Kidney tubule cell (primary cell): ENCODE data around the gene TELO2.
"Not testable (repeated sequence)": the region's sequence is repeated elsewhere in the genome, so short reads cannot be mapped to it uniquely, and the experiment has no call there.

Experiments used
- DNase-seq: peaks from one replicate; pipeline ENCODE4 v3.0.0-alpha.2; 2018; ENCODE audit warnings: low spot score

The TELO2 gene

DNA sequence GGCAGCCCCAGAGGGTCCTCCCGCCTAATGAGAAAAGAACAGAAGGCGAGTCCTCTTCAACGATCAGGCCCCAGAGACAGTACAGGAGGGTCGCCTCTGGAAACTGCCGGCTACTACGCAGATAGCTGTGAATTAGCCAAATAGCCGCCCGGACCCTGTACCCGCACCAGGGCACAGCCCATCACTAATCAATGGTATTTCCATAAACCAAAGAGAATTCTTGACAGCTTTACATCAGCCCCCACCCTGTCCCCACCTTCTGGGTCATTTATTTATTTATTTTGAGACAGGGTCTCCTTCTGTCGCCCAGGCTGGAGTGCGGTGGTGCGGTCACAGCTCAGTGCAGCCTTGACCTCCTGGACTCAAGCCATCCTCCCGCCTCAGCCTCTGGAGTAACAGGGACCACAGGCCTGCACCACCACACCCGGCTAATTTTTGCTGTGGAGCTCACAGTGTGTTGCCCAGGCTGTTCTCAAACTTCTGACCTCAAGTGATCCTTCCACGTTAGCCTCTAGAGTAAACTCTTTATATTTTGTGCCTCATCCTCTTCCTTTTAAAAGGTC lies 17.5 kb upstream of the TELO2 start:
- DNase-seq = no peak

DNA sequence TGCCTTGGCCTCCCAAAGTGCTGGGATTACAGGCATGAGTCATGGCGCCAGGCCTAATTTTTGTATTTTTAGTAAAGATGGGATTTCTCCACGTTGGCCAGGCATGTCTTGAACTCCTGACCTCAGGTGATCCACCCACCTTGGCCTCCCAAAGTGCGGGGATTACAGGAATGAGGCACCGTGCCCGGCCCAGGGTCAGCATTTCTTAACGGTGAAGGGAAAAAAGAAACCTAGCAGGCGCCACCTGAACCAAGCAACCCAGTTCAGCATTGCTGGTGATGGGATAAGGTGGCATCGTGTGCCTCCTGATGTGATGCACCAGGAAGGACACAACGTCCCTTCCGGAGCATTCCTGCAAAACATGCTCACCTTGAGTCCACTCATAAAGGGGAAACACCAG lies 16.1 kb upstream of the TELO2 start:
- no peak for DNase-seq

DNA sequence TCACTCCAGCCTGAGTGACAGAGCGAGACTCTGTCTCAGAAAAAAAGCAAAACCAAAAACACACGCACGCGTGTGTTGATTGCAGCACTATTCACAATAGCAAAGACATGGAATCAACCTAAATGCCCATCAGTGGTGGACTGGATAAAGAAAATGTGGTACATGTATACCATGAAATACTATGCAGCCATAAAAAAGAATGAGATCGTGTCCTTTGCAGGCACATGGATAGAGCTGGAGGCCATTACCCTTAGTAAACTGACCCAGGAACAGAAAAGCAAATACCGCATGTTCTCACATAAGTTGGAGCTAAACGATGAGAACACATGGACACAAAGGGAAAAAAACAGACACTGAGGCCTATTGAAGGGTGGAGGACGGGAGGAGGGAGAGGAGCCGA lies 14.2 kb upstream of the TELO2 start:
- not testable (repeated sequence) for DNase-seq

DNA sequence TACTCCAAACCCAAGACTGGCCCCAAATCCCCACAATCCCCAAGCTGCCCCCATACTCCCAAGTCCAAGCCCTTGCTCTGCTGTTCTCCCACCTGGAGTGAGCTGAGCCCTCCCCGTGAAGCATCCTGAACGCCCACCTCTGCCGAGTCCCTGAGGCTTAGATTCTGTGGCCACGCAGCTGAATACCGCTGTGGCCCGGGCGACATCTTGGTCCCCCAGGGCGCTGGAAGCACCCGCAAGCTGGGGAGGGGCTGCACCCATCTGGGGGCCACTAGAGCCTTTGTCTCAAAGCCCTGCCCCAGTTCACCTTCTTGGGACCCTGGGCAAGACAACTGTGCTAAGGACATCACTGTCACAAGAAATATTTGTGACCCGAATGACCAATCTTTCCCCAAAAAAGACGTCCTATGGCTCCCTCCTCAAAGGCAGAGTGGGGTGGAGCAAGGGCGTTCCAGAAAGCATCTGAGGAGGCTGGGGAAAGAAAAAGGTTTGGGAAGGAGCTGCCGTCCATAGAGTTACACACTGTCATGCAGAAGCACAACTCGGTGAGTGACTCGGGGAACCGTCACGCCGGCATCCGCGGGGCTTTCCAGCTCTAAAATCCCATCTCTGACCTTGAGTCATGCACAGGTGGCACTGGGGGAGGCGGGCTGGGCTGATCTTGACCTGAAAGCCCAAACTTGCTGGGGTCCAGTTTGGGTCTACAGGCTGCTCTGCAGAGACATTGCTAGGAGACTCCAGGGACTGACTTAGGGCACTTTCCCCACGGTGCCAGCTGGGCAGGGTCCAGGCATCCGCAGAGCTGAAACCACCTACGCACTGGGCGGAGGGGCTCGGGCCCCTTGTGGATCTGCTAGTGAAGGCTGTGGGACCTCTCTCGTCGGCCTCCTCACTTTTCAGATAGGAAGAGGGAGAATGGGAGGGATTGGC lies 11.0 kb upstream of the TELO2 start:
- no peak for DNase-seq

DNA sequence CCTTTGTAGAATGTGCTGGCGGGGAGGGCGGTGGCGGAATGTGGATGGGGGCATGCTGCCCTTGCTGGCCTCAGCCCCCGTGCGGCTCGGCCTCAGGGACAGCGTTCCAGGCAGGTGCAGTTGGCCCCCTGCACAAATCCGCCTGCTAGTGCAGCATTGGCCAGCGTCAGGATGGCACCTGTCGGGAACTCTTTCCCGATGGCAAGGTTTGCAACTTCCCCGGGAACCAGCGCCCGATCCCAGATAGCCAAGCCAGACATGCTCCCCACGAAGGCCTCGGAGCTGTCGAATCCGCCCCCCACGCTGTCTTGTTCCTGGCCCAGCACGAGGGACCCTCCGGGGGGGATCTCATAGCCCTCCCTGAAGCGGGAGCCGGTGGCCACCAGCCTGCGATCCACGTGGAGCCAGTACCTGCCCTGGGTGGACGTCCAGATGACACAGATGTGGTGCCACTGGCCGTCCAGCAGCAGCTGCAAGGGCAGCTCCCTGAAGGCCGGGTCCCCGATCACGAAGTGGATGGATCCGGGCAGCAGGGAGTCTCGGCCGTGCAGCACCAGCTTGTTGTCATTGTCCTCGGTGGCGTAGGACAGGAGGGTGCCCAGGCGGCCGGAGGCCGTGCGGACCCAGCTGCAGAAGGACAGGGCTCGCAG lies 7.2 kb upstream of the TELO2 start:
- no peak for DNase-seq

DNA sequence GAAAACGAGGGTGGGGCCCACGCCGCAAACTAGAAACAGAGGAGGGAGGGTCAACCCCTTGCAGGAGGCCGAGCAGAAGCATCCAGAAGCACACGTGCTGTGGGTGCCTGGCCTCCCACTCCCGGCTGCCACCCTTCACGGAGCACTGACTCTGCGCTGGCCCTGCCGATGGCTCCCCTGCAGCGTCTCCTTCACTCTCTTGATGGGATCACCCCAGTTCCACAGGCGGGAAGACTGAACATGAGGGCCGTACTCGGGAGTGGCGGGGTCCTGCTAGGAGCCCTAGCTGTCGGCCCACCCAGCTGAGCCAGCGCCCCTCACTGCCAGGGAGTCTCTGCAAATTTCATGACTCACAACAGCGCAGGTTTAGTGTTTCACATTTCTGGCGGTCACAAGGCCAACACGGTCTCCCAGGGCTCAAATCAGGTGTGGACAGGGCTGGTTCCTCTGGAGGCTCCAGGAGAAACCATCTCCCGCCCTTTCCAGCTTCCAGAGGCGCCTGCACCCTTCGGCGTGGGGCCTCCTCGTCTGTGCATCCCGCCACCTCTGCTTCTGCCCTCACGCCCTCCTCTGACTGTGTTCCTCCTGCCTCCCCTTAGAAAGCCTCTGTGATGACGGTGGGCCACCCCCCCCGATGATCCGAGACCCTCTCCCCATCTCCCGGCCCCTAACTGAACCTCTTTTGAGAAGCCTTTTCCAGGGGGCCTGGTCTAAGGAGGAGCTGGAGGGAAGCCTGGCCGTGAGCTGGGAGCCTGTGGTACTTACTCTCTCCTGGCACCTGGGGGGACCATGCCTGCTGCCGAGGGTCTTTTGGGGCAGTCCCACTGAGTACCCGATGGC lies 6.4 kb upstream of the TELO2 start:
- no peak for DNase-seq

DNA sequence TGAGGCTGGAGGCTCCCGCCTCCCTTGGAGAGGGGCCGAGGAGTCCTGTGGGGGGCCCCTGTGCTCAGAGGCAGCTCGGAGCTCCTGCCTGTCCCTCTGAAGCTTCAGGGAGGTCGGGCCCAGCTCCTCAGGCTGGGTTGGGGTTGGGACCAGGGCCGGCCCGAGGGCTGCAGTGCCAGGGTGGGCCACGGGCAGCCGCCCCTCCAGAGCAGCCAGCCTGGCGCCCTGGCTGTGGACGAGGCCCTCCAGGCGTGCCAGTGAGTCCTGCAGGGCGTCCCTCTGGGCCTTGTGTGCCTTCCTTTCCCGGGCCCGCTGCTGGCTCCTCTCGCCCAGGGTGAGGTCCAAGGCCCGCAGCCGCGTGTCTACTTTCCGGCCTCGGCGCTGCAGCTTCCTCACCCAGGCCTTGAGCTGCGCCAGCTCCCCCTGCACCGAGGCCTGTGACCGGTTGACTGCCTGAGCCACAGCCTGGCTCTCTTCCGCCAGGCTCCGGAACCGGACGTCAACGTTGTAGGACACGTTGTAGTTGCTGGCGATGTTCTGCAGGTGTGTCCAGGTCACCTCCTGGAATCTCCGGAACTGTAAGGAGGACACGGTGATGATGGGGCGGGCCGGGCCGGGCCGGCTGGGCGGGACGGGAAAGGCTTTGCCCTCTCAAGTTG lies 5.6 kb upstream of the TELO2 start:
- no peak for DNase-seq

DNA sequence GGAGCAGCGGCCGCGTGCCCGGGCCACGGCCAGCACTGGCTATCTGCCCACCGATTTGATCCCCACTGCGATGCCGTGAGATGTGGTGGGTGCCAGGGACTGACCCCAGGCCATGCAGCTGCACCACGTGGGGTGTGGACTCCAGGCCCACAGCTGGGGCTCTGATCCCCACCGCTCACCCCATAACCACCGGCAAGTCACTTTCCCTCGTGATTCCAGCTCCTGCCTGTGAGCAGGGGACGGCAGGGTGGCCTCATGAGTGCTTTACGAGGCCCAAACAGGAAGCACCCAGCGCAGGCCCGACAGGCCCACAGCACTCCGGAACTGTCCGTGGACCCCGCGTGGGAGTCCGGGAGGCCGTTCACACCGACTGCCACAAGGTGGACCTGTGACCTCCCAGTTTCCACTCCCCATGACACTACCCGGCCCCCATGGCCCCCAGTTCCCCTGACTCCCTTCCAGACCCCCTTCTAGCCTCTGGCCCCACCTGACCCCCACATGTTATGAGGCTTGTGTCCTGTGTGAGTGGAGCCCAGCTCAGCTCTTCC lies 5.0 kb upstream of the TELO2 start:
- no peak for DNase-seq

DNA sequence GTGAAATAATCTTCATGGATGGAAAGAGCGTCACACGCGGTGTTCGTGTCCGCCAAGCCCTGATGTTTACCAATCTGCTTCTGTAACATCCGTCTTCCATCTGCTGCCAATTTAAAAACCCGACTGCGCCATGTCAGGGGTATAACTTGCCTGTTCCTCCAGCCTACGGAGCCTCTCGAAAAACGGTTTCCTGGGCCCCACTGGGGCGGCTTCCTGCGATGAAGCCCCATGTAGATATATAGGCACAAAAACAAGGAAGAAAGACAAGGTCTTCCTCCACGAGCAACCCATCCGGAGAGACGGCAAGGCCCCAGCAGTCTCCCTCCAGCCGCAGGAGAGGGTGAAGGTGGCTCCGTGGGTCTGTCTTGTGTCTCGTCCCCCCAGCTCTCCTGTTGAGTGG lies 4.5 kb upstream of the TELO2 start, which contains the start of gene PTX4:
PTX4 (minus strand) TSS at position 326 of the 400 bp plus-strand sequence; CDS start at position 291, 35 bp downstream.
- DNase-seq = no peak

DNA sequence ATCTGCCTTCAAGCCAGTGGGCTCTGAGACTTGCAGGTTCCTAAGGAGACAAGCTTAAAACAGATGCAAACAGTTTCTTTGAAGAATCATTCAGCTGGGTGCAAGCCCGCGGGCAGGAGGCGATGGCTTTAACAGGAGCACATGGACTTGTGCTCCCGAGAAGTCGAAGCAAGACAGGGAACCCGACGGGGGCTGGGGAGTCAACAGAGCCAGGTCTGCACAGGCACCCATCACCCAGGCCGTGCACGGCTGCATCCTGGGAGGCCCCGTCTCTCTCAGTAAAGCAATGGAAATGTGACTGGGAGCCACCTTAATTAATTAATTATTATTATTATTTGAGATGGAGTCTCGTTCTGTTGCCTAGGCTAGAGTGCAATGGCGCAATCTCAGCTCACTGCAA lies 4.1 kb upstream of the TELO2 start:
- DNase-seq = no peak

DNA sequence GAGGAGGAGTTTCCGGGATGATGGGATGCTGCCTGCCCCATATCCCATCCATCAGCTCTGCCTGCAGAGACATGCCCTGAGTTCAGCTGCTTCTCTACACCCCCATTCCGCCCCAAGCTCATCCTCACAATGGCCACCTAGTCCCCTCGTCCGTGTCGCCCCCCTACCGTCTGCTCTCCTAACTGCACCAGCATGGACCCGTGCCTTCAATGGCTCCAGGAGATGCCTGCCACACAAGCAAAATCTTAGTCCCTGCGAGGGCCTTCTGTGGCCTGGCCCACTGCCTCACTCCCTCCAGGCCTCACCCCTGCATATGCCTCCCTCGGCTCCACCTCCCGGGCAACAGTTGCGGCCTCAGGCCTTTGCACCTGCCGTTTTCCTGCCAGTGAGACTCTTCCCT lies 1.8 kb upstream of the TELO2 start:
- no peak for DNase-seq

DNA sequence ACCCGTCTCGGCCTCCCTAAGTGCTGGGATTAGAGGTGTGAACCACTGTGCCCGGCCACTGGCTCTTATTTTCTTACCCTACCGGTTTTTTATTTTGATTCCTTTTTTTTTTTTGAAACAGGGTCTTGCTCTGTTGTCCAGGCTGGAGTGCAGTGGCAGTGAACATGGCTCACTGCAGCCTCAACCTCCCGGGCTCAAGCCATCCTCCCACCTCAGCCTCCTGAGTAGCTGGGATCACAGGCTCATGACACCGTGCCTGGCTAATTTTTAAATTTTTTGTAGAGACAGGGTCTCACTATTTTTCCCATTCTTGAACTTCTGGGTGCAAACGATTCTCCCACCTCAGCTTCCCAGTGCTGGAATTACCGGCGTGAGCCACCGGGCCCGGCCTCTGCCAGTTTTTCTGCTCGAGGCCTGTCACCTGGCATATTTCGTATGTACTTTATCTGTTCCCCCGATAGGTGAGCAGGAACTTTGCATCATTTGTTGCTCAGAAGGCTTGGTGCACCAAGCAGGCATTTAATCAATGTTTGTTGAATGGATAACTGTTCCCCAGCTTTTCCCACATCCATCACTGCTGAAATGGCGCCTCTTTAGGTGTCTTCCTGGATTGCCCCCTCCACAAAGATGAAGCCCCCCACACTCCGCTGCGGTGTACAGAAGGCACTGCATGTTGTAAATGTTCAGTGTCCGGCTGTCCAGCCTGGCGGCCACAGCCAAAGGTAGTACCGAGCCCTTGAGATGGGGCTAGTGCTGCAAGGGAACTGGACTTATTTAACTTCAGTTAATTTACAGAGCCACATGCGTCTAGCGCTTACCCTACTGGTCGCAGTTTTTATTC lies 858 bp upstream of the TELO2 start:
- DNase-seq = no peak

DNA sequence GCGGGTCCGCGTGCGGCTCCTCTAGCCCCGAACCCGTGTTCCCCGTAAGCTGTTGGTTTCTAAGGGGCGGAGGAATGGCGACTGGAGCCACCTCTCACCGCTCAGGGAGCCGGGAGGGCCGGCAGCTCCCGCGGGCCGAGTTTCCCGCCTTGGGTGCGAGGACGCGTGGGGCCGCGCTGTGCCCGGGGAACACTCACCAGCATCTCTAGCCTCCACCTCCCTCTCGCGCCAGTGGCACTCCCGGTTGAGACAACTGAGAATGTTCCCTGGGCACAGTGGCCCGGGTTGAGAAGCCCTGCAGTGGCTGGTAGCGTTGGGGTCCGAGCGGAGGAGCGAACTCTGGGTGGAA lies 560 bp downstream of the TELO2 start:
- DNase-seq = peak; percentile 32

DNA sequence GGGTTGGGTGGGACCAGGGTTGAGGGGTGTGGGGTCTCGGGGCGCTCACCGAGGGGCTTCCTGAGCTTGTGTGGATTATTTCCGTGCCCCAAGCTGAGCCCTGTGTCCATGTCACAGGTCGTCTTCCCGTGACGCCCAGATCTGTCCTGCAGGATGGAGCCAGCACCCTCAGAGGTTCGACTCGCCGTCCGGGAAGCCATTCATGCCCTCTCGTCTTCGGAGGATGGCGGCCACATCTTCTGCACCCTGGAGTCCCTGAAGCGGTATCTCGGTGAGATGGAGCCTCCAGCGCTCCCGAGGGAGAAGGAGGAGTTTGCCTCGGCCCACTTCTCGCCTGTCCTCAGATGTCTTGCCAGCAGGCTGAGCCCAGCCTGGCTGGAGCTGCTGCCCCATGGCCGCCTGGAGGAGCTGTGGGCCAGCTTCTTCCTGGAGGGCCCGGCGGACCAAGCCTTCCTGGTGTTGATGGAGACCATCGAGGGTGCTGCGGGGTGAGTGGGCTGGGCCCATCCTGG lies 1.0 kb downstream of the TELO2 start:
- DNase-seq = peak; percentile 42

DNA sequence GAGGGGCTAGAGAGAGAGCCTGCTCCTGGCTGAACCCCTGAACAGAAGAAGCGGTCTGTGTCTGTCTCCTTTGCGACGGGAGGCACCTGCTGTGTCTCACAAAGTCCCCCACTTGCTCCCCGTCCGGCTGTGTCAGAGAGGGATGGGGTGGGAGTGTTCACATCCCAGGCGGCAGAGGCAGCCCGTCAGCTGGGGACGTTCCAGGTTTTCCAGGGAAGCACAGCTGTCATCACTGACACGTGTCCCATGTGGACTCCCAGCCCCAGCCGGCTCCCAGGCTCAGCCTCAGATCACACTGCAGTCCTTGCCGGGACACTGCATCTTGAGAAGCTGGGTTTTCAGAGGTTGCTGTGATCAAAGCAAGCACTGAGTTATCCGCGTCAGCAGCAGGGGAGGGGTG lies 1.6 kb downstream of the TELO2 start:
- no peak for DNase-seq

DNA sequence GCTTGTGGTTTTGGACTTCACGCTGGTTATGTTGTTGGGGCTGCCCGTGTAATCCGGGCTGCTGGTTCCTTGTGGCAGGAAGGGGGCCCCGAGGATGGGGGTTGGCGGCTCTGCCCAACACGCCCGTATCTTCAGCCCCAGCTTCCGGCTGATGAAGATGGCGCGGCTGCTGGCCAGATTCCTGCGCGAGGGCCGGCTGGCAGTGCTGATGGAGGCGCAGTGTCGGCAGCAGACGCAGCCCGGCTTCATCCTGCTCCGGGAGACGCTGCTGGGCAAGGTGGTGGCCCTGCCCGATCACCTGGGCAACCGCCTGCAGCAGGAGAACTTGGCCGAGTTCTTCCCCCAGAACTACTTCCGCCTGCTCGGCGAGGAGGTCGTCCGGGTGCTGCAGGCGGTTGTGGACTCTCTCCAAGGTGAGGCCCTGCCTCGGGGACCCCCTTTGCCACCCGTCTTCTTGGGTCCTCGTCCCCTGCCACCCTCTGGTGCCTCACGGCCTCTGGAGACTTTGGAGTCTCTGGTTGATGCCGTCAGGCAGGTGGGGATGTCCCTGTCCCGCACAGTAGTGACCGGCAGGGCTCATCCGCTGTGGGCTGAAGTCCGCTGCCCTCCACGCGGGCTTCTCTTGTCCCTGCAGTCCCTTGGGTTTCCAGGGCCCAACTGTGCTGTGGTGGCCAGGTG lies 2.2 kb downstream of the TELO2 start:
- DNase-seq = no peak

DNA sequence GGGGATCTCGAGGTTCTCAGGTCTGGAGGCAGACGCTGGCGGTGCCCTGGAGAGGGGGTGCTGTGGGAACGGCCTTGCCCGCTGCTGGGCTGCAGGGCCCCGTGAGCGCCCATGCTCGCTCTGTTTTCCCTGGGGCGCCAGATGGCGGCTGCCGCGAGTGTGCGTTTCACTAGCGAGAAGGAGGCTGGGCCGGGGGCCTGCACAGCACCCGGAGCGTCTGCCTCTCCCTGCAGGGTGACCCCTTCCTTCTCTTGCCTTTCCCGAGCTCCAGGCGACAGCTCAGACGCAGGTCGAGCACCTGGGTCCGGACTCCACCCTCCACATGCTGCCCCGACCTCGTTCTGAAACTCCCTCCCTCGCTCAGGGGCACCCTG lies 2.7 kb downstream of the TELO2 start:
- DNase-seq = no peak

DNA sequence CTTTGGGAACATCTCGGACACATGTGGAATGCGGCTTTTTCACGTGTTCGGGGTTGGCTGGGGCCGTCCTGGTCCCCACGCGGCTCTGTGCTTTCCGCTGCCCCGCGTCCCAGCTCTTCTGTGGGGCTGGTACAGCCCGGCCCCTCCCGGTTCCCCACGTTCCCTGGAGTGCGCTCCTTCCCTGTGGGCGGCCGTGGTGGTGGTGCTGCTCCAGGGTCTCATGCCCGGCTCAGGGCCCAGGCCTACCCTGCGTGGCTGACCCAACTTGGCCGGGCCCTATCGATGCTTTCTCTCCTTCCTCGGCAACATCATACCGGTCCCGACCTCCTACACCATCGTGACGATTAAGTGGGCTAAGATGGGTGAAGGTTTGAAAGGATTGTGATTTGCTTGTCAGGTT lies 3.3 kb downstream of the TELO2 start:
- DNase-seq = no peak

DNA sequence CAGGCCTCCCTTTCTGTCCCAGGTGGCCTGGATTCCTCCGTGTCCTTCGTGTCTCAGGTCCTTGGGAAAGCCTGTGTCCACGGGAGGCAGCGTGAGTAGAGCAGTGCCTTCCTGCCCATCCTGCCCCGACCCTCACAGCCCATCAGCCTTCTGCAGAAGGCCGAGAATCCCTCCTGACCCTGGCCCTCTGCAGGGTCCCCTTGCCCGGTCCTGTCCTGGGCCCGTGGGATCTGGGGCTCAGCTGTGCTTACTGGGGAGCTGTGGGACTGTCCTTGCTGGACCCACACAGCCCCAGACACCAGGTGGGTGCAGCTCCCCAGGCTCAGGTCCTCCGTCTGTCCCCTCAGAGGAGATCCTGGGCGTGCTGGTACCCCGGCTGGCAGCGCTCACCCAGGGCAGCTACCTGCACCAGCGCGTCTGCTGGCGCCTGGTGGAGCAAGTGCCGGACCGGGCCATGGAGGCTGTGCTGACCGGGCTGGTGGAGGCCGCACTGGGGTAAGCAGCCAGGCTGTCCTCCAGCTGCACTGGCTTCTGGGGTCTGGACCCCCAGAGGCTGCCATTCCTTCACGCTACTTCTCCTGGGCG lies 3.9 kb downstream of the TELO2 start:
- DNase-seq = no peak
